Cardiac muscle cell (in vitro differentiated cells and primary cell): ENCODE results near the gene ZFX. TPM values are rescaled to one million over a fixed set of nuclear protein-coding genes. Genes with fewer than 3 reads are reported as not detected.
A peak's percentile ranks its signal among the peaks of the same experiment; 100 is the strongest.

Experiments
- DNase-seq, 2 donors: peaks; one replicate each; pipeline versions ENCODE4 v3.0.0 to v3.0.0-alpha.2; 2010 to 2017; ENCODE audit warnings: low read depth in 1 of 2, low spot score in 1 of 2
- H3K27ac ChIP-seq: fragments of 200-600 bp; sonication (generic); 2 replicates; pipeline ENCODE4 v1.5.1; 2016
- H3K27me3 ChIP-seq: fragments of 200-600 bp; sonication (generic); 2 replicates; pipeline ENCODE4 v1.6.0; 2016; ENCODE audit warnings: control low read depth
- H3K36me3 ChIP-seq: fragments of 200-600 bp; sonication (generic); 2 replicates; pipeline ENCODE4 v1.5.1; 2016; ENCODE audit warnings: control low read depth
- H3K4me1 ChIP-seq: fragments of 200-600 bp; sonication (generic); 2 replicates; pipeline ENCODE4 v1.8.1; 2017; ENCODE audit warnings: low read depth, mild to moderate bottlenecking, mixed run types
- H3K4me3 ChIP-seq: fragments of 200-600 bp; sonication (generic); 2 replicates; pipeline ENCODE4 v1.5.1; 2016; ENCODE audit warnings: mild to moderate bottlenecking
- H3K9me3 ChIP-seq: fragments of 200-600 bp; sonication (generic); 2 replicates; pipeline ENCODE4 v1.5.1; 2017; ENCODE audit warnings: low read depth, mild to moderate bottlenecking, control low read depth
- CTCF ChIP-seq: IDR thresholded peaks from 2 replicates; pipeline ENCODE4 v1.5.1; 2012; ENCODE audit warnings: low read depth, mild to moderate bottlenecking, low read length
- polyA plus RNA-seq: library from polyadenylated mRNA; unstranded; fragments of >200 nt; fragmentation: Nextera tagmentation; extraction: Ambion mirVana; gene quantifications from 2 replicates; pipeline ENCODE4 v1.2.1, GENCODE V29; 2016
- total RNA-seq: library from RNA; depleted of rRNA; stranded (reverse); fragments of >200 nt; gene quantifications from 2 replicates; pipeline ENCODE4 v1.2.3, GENCODE V29; 2016

ZFX gene
- total and polyA plus RNA-seq, 2 experiments from 2014 or later, result 24.6 to 39.9 TPM

DNA sequence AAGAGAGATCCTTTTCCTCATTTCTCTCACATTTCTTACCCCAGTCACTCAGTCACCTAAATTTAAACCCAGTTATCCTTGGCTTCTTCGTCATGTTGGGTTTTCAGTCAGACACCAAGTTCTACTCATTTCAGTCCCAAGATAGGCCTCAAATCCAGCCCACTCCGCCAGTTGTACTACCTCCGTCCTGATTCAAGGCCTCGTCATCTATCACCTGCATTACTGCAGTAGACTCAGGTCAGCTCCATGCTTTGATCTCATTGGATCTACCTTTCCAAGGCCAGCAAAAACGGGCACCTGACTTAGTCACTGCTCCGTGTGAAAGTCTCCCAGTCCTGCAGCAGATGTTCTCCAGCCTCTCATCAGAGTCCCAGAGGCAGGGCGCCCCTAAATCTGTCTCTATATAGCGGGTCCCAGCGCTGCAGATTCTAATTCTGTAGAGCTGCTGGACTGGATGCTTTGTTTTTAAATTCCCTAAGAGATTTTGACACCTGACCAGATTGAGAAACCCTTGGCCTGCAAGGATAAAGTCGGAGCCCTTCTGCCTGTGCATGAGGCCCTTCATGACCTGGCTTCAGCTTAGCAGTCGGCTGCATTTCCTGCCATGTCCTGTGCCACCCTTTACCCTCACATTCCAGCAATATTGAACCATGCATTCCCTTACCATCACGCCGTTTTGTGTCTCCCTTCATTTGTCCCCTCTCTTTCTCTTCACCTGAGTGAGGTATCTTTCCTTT, 53.7 kb downstream of the ZFX start:
- Histone ChIP-seq H3K4me1 (peaks cover 3% of the 10 kb centered on the region), H3K4me3 (no peak overlapping the region), H3K9me3 (no peaks in the 10 kb centered on the region), H3K27me3 (no peaks in the 10 kb centered on the region), H3K36me3 (peaks cover 10% of the 10 kb centered on the region), H3K27ac (peak overlapping the region; percentile 64)
- no peak for DNase-seq
- no peak for TF ChIP-seq CTCF

DNA sequence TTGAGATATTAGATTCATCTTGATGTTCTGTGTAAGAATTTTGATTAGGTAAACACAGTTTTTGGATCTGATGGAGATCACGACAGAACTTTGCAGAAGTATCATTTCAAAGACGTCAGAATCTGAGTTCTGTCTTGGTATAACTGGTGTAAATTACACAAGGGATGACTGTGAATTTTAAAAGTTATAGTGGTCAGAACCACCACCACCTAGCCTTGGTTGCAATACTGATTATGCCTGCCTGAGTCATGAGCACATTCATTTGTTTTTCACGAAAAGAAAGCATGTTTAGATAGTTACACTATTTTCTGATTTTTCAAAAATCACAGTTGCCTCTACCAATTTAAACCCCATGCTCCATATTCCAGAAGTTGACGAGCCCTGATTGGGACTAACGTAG, 54.8 kb downstream of the ZFX start:
- Histone ChIP-seq H3K27ac (peak overlapping the region; percentile 10), H3K4me1 (peaks cover 3% of the 10 kb centered on the region)

GRCh38 chrX:24204958-24205357, 55.4 kb downstream of the ZFX start:
- Histone ChIP-seq H3K4me3 (no peak overlapping the region), H3K9me3 (no peaks in the 10 kb centered on the region), H3K4me1 (peaks cover 3% of the 10 kb centered on the region), H3K27ac (peak overlapping the region; percentile 10), H3K27me3 (no peaks in the 10 kb centered on the region), H3K36me3 (peaks cover 27% of the 10 kb centered on the region)
- DNase-seq, result no peak
- TF ChIP-seq CTCF, result no peak

More for the DNA sequence above, 54.8 kb downstream of the ZFX start:
- TF ChIP-seq CTCF, result no peak
- DNase-seq, result peak in 1 of 2 donors; percentile 20
- H3K27me3 ChIP-seq, result no peaks in the 10 kb centered on the region
- no peak overlapping the region for H3K4me3 ChIP-seq
- no peaks in the 10 kb centered on the region for H3K9me3 ChIP-seq
- peaks cover 21% of the 10 kb centered on the region for H3K36me3 ChIP-seq

DNA sequence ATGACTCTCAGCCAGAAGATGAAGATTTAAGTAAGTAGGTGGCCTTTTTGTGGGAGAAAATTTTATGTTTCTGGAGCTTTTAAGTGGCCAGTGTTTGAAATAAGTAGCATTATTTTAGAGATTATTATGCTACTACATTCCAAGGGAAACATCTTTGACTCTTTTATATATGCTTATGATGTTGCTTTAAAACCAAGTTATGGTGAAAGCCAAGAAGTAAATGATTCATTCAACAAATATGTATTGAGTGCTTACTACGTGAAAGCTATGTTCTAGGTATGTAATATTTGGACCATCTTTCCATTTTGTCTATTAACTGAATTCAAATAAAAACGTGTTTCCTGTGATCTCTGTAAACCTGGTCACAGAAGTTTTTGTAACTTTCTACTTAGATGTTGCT, 58.3 kb downstream of the ZFX start:
- peaks cover 55% of the 10 kb centered on the region for H3K36me3 ChIP-seq
- no peaks in the 10 kb centered on the region for H3K27me3 ChIP-seq
- peaks cover under 1% of the 10 kb centered on the region for H3K4me1 ChIP-seq
- no peak overlapping the region for H3K4me3 ChIP-seq
- peak in 1 of 2 donors; percentile 21 for DNase-seq
- no peak overlapping the region for H3K27ac ChIP-seq
- no peaks in the 10 kb centered on the region for H3K9me3 ChIP-seq
- TF ChIP-seq CTCF, result no peak

DNA sequence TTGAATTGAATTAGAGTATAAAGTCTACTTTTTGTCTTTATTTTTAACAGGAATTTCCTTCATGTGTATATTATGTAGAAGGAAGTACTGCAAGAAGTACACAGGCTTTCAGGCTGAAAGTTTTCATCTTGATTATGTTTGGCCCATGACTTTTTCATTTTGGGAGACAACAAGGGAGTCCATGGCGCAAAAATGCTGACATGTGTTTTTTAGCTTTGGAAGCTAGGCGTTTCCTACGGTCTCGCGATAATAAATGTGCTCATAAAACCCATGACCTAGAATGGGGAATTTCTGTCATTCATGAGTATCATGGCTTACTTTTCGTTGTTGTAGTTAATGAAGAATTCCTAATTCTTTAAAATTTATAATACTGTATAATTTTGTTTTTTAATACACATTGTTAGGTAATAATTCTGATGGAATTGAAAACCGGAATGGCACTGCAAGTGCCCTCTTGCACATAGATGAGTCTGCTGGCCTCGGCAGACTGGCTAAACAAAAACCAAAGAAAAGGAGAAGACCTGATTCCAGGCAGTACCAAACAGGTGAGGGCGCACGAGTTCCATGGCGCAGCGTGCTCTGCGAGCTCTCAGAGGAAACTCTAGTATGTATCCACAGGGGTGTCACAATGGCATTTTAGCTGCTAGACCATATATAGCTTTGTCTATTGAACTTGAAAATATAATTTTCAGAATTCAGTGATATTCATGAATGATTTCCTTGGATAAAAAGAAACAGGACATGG, 59.1 kb downstream of the ZFX start:
- no peak overlapping the region for H3K4me3 ChIP-seq
- no peak overlapping the region for H3K27ac ChIP-seq
- peaks cover 55% of the 10 kb centered on the region for H3K36me3 ChIP-seq
- H3K4me1 ChIP-seq, result no peaks in the 10 kb centered on the region
- H3K9me3 ChIP-seq, result no peaks in the 10 kb centered on the region
- no peak for DNase-seq
- no peaks in the 10 kb centered on the region for H3K27me3 ChIP-seq
- TF ChIP-seq CTCF, result no peak
